Heart right ventricle (tissue), 16 donors: ENCODE results near the gene PLEKHA1. TPM values are rescaled to one million over a fixed set of nuclear protein-coding genes. Genes with fewer than 3 reads are reported as not detected.

ENCODE experiments used
- ATAC-seq, 8 donors: fragments of 200-7000 bp; cut with Tn5 transposase; one replicate each; pipeline ENCODE4 v1.9.1; 2020; ENCODE audit warnings: mild to moderate bottlenecking in 8 of 8, moderate library complexity in 8 of 8, moderate number of reproducible peaks in 1 of 8
- DNase-seq, 2 donors: peaks; one replicate each; pipeline ENCODE4 v3.0.0-alpha.2; 2020
- H3K27ac ChIP-seq, 10 donors: fragments of 200-600 bp; sonication (generic) in 2 of 10; one replicate each; pipeline versions ENCODE4 v1.5.0 to v1.8.0; 2020 to 2022; ENCODE audit warnings: mild to moderate bottlenecking in 3 of 10
- H3K27me3 ChIP-seq, 7 donors: fragments of 200-600 bp; one replicate each; pipeline ENCODE4 v1.8.0; 2021 to 2022; ENCODE audit warnings: mild to moderate bottlenecking in 2 of 7
- H3K36me3 ChIP-seq, 9 donors: fragments of 200-600 bp; sonication (generic) in 1 of 9; one replicate each; pipeline versions ENCODE4 v1.5.0 to v1.8.0; 2020 to 2022; ENCODE audit warnings: mild to moderate bottlenecking in 2 of 9
- H3K4me1 ChIP-seq, 9 donors: fragments of 200-600 bp; sonication (generic) in 1 of 9; one replicate each; pipeline versions ENCODE4 v1.5.0 to v1.8.0; 2020 to 2022; ENCODE audit warnings: mild to moderate bottlenecking in 4 of 9
- H3K4me3 ChIP-seq, 10 donors: fragments of 200-600 bp; sonication (generic) in 2 of 10; one replicate each; pipeline versions ENCODE4 v1.5.0 to v1.8.0; 2020 to 2022; ENCODE audit warnings: mild to moderate bottlenecking in 7 of 10, moderate library complexity in 2 of 10
- H3K9me3 ChIP-seq, 11 donors: fragments of 200-600 bp in 10 of 11; sonication (generic) in 2 of 11; one replicate each; pipeline versions ENCODE4 v1.5.0 to v1.8.0; 2013 to 2022; ENCODE audit warnings: mild to moderate bottlenecking in 2 of 11, control low read depth in 1 of 11, moderate library complexity in 1 of 11
- CTCF ChIP-seq, 9 donors: fragments of 200-600 bp; sonication (generic) in 2 of 9; IDR thresholded peaks; one replicate each; pipeline versions ENCODE4 v1.5.0 to v1.8.0; 2021 to 2022; ENCODE audit warnings: antibody characterized with exemption in 9 of 9, mild to moderate bottlenecking in 5 of 9, moderate library complexity in 1 of 9
- WGBS, 2 donors: extraction: QIAGEN DNeasy Blood & Tissue Kit; methylation state at CpG; one replicate each; pipeline ENCODE4 v1.1.7; 2013; ENCODE audit warnings: inconsistent platforms in 1 of 2; 5-methylcytosine and 5-hydroxymethylcytosine counted together
- intact Hi-C, 10 donors: fragments of 100-400 bp; cut with DNase I; formaldehyde crosslinking; loops; one replicate each; pipeline versions ENCODE4 v1.11.1 to v1.14.2; 2022
- polyA plus RNA-seq, 2 donors: library from polyadenylated mRNA; stranded (reverse); fragments of 200-250 nt; gene quantifications; one replicate each; pipeline ENCODE4 v1.2.3, GENCODE V29; 2013
- total RNA-seq, 10 donors: library from RNA; stranded (reverse); fragmentation: NEBNext Ultra II Directional in 3 of 10; extraction: Animal tissue kit (Norgen Biotek cat#: 25700) in 3 of 10; gene quantifications; one replicate each; pipeline versions ENCODE4 v1.2.1 to v1.2.4, GENCODE V29; 2021 to 2023
- donor health status: Arrhythmogenic right ventricular cardiomyopathy.
- donor health status: ischemic (EF 13 %, LVEDD 7.1; RV severe dilation, severe dysfunction).
- donor health status: healthy with polysubstance abuse.
- donor health status: DM: no; HTN: yes; CAD: no.
- donor health status: DM: no; HTN: no; CAD: no.
- donor health status: ischemic (EF 25% LVEDD 6.9; RV normal size, moderate dysfunction).
- donor health status: ischemic (EF 25% LVEDD 5.7; RV mildly dilated, moderate dysfunction).
- donor health status: healthy.
- donor health status: DM: yes; HTN: yes; CAD: no.
- donor health status: Ischemic cardiomyopathy.
- donor health status: ischemic (EF 35%, LVEDD 5.7; RV mildly dilated, moderate dysfunction).
- donor health status: nonischemic (EF 11% LVEDD 7.7; RV severe dilation, severe dysfunction).
- donor health status: DM: yes; HTN: yes; CAD: no.
- donor health status: PGD.
- donor health status: ischemic (EF 29% LVEDD 5.4; RV normal size, mild dysfunction).
- donor health status: nonischemic (EF 23%, LVEDD 6.1; RV moderate dilation, normal function).

PLEKHA1 gene
- total and polyA plus RNA-seq, 12 donors: 16.7 to 72.9 (median 49.4) TPM

DNA sequence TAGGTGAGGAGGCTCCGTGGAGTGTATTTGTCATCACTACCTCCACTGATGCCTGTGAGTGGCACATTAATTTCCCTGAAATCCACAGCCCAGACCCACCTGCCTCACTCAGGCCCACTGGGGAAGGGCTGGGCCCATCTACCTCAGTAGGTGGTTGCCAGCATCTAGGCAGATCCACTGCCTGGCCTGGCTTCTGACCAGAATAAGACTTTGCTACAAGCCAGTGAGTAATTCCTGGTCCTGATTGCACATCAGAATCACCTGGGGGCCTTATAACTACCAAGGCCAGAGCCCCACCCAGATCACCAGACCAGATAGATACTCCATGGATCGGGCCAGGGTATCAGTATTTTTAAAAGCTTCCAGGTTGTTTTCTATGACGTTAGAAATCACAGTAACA, 37.5 kb upstream of the PLEKHA1 start:
- no peak for DNase-seq
- no peaks in the 10 kb centered on the region for H3K27me3 ChIP-seq
- H3K36me3 ChIP-seq: no peaks in the 10 kb centered on the region
- no peaks in the 10 kb centered on the region for H3K9me3 ChIP-seq
- no peak overlapping the region for H3K27ac ChIP-seq
- ATAC-seq: no peak
- H3K4me1 ChIP-seq: peaks cover 2 to 27% (median 16%) of the 10 kb centered on the region in 9 donors
- WGBS, 2 donors: 79 to 81% methylated on average over 3 of the region's 3 CpGs
- H3K4me3 ChIP-seq: no peak overlapping the region
- intact Hi-C loops: no loop called here
- TF ChIP-seq CTCF (IDR thresholded peaks at IDR 0.05): no peak

DNA sequence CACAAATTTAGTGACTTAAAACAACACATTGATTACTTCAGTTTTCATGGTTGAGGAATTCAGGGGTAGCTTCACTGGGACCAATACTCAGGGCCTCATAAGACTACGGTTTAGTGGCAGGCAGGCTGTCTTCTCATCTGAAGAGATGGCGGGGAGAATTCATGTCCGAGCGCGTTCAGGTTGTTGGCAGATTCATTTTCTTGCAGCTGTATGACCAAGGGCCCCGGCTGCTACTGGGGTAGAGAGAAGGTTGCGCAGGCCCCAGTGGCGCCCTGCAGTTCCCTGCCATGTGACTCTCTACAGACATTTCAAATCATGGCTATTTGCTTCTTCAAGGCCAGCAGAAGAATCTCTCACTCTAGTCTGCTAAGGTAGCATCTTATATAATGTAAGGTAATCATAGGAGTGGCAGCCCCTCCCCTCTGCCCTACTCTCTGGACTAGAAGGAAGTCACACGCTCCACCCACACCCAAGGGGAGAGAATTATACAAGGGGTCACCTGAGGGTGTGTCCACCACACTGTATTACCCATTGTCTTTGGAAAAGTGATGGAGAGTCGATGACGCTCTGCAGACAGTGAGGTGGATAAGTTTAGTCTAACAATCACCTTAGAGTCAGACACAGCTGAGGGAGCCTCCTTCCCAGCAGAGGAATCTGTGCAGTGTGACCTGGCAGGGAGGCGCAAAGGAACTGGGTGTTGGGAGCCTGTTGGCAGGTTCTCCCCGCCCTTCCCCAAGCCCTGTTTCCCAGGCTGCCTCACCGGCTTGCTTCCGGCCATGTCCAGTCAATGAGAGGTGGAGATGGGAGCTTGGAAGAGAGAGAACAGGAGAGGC, 35.7 kb upstream of the PLEKHA1 start:
- 86 to 87% methylated on average over 15 of the region's 15 CpGs for WGBS, 2 donors
- Histone ChIP-seq H3K4me3 (no peak overlapping the region), H3K27me3 (no peaks in the 10 kb centered on the region), H3K4me1 (peaks cover 2 to 39% (median 16%) of the 10 kb centered on the region in 9 donors), H3K36me3 (no peaks in the 10 kb centered on the region), H3K9me3 (no peaks in the 10 kb centered on the region), H3K27ac (peak overlapping the region in 5 of 10 donors; percentile 4 to 35 (median 14))
- peak in 5 of 8 donors; percentile 10 to 31 (median 24) for ATAC-seq
- intact Hi-C loops: loop anchor here in 1 of 10 donors (1.0 kb wide), 1 partner anchor 28 kb away; no protein-coding TSS in a partner anchor
- no peak for TF ChIP-seq CTCF (IDR thresholded peaks at IDR 0.05)
- no peak for DNase-seq

DNA sequence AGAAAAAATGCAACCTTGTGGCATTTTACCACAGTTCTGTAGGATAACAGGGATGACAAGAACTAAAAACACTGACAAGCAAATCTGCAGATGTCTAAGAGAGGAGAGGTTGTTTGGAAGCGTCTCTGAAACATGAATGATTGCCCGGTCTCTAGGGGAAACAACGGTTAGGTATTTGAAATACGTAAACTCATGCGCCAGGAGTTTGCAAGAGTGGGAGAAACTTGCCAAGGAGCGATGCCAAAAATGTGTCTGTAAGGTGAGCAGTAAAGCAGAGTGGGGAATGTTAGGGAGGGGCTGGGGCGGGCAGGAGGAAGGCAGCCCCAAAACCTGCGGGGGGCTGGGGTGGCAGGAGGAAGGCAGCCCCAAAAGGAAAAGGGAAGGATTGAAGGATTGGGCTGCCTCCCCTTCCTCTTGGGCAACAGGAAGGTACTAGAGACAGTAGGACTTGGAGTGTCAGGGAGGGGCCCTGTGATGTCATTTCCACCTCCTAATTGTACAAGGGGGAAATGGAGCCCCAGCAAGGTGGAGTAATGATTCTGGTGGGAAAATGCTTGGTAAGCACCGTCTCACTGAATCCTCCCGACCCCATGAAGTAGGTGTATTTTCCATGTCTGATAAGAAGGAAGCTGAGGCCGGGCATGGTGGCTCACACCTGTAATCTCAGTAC, 33.2 kb upstream of the PLEKHA1 start:
- WGBS, 2 donors: 34 to 42% methylated on average over 11 of the region's 11 CpGs
- Histone ChIP-seq H3K36me3 (no peaks in the 10 kb centered on the region), H3K27me3 (no peaks in the 10 kb centered on the region), H3K27ac (peak overlapping the region in 9 of 10 donors; percentile 31 to 80 (median 66)), H3K9me3 (no peaks in the 10 kb centered on the region), H3K4me3 (no peak overlapping the region), H3K4me1 (peaks cover 2 to 41% (median 16%) of the 10 kb centered on the region in 9 donors)
- TF ChIP-seq CTCF (IDR thresholded peaks at IDR 0.05): no peak
- ATAC-seq: peak; percentile 52 to 79 (median 68)
- peak in 1 of 2 donors; percentile 56 for DNase-seq
- intact Hi-C loops: loop anchor here (2.0 to 10.0 kb wide), 10 partner anchors 34 to 226 kb away; partner anchors contain the start of gene DMBT1 (in 4 of the 10)
